Stimulated activated naive CD4-positive, alpha-beta T cell treated with Interleukin-2 at 50 U/mL for 16 hours (primary cell): Measurements from ENCODE around the gene BCR.
A peak's percentile ranks its signal among the peaks of the same experiment; 100 is the strongest.

Experiments
- DNase-seq: peaks from one replicate; lab custom pipeline; 2025; lab: John Stamatoyannopoulos, UW

The BCR gene

GRCh38 chr22:23277583-23278295 lies 97.4 kb downstream of the BCR start:
- no peak for DNase-seq

GRCh38 chr22:23278883-23279675 lies 98.8 kb downstream of the BCR start:
- no peak for DNase-seq

- no peak for DNase-seq
Measured at GRCh38 chr22:23279781-23280180, 99.5 kb downstream of the BCR start.

- DNase-seq, result no peak
Measured at GRCh38 chr22:23280356-23281052, 100.2 kb downstream of the BCR start.

GRCh38 chr22:23281053-23281405 lies 100.7 kb downstream of the BCR start:
- no peak for DNase-seq

- DNase-seq, result peak; percentile 70
Measured at GRCh38 chr22:23281406-23282088, 101.2 kb downstream of the BCR start.

GRCh38 chr22:23282089-23282501 lies 101.8 kb downstream of the BCR start:
- DNase-seq, result no peak

GRCh38 chr22:23282516-23282915 lies 102.2 kb downstream of the BCR start:
- no peak for DNase-seq

- no peak for DNase-seq
Measured at GRCh38 chr22:23282986-23283385, 102.7 kb downstream of the BCR start.

- no peak for DNase-seq
Measured at GRCh38 chr22:23283591-23284503, 103.5 kb downstream of the BCR start.

- DNase-seq, result no peak
Measured at GRCh38 chr22:23284504-23285033, 104.3 kb downstream of the BCR start.

GRCh38 chr22:23285236-23285635 lies 104.9 kb downstream of the BCR start:
- no peak for DNase-seq

GRCh38 chr22:23285734-23286133 lies 105.4 kb downstream of the BCR start:
- DNase-seq, result no peak

GRCh38 chr22:23286296-23286695 lies 106.0 kb downstream of the BCR start:
- DNase-seq, result no peak

GRCh38 chr22:23287136-23288095 lies 107.1 kb downstream of the BCR start:
- DNase-seq, result no peak

- no peak for DNase-seq
Measured at GRCh38 chr22:23288301-23289129, 108.2 kb downstream of the BCR start.

- no peak for DNase-seq
Measured at GRCh38 chr22:23289130-23289503, 108.8 kb downstream of the BCR start.

GRCh38 chr22:23289851-23290724 lies 109.8 kb downstream of the BCR start:
- peak; percentile 45 for DNase-seq
